Activated CD8-positive, alpha-beta memory T cell treated with anti-CD3 and anti-CD28 coated beads, Interleukin-2, amount 50 U/mL, for 1 hour (primary cell): ENCODE results near the gene ZNF117.
"Not testable (repeated sequence)": the region's sequence is repeated elsewhere in the genome, so short reads cannot be mapped to it uniquely, and the experiment has no call there.

Source experiments
- DNase-seq: peaks from one replicate; pipeline ENCODE4 v3.0.0-alpha.2; 2020; ENCODE audit errors: extremely low read depth

ZNF117 gene

DNA sequence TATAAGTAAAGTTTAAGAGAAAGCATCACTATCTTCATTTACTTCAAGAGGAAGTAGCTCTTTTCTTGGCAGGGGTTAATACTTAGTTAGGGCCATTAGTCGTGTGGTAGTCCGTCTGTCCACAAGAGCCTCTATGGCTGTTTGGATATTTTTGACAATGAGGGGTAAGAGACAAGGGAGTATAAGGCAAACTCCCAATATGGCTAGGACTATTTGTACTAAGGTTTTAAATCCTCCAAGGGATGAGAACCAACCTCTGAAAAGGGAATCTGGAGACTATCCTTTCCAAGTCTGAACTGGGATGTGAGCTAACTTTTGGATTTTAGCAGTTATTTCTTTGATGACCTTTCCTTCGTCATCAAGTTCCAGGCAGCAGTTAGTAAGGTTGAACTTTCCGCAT, at the start of gene ZNF117:
ZNF117 (minus strand) TSS at position 101 of the 400 bp plus-strand sequence.
- DNase-seq = no peak

DNA sequence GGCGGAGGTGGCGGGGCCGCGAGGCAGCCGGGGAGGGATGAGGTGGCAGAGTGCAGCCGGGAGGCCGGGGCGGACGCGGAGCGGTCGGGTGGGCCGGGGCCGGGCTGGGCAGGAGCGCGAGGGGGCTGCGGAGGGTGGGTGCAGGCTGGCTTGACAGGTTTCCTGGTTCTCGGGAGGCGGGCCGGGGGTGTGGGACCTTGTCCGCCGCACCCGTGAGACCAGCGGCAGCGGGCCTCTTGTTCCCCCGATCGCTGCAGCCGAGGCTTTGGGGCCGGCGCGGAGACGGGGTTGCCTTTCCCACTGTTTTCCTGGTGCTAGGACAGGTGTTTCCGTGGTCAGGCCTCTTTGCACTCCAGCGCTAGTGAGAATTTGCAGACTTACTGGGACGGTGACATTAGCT, 47.9 kb upstream of the ZNF117 start:
- DNase-seq = not testable (repeated sequence)

DNA sequence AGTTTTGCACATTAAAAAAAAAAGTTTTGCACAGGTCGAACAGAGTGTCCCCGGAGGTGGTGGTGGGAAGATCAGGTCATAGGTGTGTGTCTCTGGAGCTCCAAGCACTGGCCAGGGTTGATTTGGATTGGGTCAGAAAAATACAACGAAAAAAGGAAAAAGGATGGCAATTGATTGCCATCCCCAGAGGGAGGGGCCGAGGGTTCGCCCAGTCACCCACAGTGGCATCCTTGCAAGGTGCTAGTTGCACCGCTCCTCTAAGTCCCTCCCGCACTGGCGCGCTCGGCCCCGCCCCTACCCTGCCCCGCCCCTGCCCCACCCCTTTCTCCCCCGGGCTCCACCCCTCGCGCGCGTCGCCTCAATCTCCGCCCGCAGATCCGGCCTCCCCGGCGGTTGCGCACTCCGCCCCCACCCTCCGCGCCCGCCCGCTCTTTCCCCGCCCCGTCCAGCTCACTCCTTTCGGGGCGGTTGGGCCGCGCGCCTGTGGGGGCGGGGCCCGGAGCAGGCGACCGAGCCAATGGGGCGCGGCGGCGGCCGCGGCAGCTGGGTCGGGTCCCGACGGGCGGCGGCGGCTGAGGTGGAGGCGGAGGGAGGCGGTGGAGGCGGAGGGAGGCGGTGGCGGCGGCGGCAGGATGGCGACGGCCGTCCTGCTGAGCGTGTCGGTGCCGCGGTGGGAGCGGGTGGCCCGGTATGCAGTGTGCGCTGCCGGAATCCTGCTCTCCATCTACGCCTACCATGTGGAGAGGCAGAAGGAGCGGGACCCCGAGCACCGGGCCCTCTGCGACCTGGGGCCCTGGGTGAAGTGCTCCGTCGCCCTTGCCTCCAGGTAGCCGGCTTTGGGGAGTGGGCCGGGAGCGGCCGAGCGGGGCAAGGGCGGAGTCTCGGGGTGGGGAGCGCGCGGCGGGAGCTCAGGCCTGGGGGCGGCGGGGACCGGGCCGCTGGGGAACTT, 47.2 kb upstream of the ZNF117 start:
- DNase-seq = peak; percentile 85

GRCh38 chr7:65036526-65036925, 45.7 kb upstream of the ZNF117 start:
- not testable (repeated sequence) for DNase-seq

DNA sequence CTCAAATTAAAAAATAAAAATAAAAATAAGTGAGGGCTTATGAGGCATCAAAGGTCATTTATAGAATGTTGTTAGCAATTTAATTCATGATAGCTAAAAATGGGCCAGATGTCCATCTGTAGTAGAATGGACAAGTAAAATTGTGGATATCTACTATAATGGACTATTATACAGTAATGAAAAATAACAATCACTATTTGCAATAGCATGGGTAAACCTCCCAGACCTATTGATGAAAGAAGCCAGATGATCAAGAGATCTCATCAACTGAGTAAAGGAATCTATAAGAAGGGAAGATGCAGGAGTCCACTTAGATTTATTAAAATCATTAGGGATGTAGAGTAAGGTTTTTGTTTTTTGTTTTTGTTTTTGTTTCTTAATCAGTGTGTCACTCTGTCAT, 44.6 kb upstream of the ZNF117 start:
- DNase-seq = not testable (repeated sequence)

- DNase-seq = not testable (repeated sequence)
These were observed 43.4 kb upstream of the ZNF117 start for GRCh38 chr7:65034120-65034782.

DNA sequence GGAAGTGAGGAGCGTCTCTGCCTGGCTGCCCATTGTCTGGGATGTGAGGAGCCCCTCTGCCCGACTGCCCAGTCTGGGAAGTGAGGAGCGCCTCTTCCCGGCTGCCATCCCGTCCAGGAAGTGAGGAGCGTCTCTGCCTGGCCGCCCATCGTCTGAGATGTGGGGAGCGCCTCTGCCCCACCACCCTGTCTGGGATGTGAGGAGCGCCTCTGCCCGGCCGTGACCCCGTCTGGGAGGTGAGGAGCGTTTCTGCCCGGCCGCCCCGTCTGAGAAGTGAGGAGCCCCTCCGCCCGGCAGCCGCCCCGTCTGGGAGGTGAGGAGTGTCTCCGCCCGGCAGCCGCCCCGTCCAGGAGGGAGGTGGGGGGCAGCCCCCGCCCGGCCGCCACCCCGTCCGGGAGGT, 42.6 kb upstream of the ZNF117 start:
- not testable (repeated sequence) for DNase-seq

DNA sequence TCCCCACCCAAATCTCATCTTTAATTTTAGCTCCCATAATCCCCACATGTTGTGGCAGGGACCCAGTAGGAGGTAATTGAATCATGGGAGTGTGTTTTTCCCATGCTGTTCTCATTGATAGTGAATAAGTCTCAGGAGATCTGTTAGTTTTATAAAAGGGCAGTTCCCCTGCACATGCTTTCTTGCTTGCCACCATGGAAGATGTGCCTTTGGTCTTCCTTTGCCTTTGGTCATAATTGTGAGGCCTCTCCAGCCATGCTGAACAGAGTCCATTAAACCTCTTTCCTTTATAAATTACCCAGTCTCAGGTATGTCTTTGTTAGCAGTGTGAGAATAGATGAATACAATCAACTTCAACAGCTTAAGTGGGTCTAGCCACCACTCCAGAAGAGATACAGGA, 34.2 kb upstream of the ZNF117 start:
- DNase-seq = not testable (repeated sequence)

DNA sequence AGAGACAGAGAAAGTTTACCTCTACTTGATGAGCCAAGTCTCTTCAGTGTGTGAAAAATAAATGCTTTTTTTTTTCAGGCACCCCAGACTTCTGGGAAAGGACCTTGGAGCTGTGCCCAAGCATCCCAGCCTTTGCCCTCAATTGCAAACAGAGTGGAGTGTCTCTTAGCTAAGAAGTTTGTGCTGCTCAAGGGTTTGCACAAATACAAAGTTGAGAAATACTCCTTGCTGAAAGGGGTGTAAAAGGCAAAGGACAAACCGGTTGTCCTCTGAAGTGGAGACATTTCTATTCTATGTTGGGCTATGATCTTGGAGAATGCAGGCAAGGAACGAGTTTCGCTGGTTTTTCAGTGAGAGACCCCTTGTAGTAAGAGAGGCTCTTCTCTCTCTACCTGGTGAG, 30.1 kb upstream of the ZNF117 start:
- not testable (repeated sequence) for DNase-seq

DNA sequence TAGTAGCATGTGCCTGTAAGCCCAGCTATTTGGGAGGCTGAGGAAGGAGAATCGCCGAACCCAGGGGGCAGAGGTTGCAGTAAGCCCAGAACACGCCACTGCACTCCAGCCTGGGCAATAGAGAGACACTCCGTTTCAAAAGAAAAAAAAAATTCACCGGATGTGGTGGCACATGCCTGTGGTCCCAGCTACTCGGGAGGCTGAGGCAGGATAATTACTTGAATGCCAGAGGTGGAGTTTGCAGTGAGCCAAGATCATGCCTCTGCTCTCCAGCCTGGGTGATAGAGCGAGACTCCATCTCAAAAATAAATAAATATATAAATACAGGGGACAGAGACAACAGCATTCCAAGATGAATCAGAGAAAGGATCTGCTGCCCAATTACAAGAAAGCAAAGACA, 19.0 kb upstream of the ZNF117 start:
- DNase-seq = not testable (repeated sequence)

GRCh38 chr7:65009394-65009793, 18.6 kb upstream of the ZNF117 start:
- not testable (repeated sequence) for DNase-seq

DNA sequence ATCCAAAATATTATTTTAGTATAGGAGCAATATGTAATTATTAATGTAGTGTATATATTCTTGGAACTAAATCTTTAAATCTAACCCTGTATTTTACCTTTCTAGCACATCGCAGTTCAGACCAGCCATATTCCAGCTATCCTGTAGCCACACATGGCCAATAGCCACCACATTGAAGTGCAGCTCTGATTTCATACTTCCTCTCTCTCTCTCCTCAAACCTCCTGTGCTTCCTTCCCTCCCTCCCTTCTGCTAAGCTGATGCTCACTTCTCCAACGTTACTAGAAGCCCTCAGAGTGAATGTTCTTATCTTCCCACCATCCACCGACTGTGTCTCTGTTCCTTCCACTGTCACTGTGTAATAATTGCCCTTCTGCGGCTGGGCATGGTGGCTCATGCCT, 16.2 kb upstream of the ZNF117 start:
- not testable (repeated sequence) for DNase-seq

DNA sequence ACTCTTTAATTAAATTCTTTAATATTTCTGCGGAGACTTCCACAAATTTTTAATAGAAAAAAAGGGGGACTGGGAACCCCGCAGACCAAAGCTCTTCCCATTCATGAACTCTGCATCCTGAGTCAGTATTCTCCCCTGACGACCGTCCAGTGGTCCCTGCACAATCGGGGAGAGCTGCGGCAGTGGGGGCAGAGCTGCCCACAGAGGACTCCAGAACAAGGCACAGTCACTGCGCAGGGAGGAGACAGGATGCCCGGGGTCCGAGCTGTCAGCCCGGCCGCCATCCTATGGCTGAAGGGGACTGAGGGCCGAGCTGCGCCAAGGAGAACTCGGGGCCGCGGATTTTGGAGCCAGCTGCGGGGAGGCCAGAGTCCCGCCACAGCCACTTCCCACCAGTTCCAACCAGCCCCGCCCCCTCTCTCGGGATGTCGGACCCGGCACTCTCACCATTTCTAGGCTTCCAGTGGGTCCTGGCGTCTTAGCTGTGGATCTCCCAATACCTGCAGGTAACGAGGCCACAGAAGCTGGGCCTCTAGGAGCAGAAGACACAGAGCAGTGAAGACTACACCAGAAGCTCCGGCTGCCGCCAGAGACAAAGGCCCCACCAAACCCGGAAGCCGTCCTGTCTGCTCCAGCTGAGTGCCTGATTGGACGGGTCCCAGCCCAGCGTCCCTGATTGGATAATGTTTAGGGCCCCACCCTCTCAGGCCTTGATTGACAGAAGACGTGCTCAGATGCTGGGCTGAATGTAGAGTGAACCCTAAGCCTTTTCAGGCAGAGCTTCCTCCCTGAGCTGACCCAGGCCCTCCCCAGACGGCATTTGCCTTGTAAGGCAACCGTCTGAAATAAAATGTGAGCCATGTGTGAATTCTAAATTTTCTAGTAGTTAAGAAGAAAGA, 15.5 kb upstream of the ZNF117 start, which contains the start of gene ERV3-1:
ERV3-1 (minus strand) TSS at position 594 of the 899 bp plus-strand sequence. CDS start 13,661 bp downstream, outside the sequence.
- DNase-seq = peak; percentile 85

GRCh38 chr7:65004575-65004974, 13.7 kb upstream of the ZNF117 start:
- DNase-seq = no peak

DNA sequence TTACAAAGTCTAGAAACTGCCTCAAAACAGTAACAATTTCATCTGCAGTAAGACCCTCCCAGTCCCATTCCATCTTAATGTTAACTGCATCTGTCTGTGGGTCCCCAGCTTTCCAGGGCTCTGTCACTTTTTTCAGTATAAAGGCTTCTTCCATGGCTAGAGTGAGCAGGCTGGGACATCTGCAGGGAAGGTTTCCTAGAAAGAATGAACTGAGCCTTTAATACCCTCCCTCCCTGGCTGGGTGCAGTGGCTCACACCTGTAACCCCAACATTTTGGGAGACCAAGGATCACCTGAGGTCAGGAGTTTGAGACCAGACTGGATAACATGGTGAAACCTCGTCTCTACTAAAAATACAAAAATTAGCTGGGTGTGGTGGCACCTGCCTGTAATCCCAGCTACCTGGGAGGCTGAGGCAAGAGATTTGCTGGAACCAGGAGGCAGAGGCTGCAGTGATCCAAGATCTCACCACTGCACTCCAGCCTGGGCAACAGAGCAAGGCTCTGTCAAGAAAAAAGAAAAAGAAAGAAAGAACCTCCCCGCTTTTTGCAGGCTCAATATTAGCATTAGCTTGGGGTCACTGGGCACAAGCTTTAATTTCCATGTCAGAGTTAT, 12.2 kb upstream of the ZNF117 start:
- DNase-seq = no peak

GRCh38 chr7:65001291-65001814, 10.5 kb upstream of the ZNF117 start:
- DNase-seq = no peak

DNA sequence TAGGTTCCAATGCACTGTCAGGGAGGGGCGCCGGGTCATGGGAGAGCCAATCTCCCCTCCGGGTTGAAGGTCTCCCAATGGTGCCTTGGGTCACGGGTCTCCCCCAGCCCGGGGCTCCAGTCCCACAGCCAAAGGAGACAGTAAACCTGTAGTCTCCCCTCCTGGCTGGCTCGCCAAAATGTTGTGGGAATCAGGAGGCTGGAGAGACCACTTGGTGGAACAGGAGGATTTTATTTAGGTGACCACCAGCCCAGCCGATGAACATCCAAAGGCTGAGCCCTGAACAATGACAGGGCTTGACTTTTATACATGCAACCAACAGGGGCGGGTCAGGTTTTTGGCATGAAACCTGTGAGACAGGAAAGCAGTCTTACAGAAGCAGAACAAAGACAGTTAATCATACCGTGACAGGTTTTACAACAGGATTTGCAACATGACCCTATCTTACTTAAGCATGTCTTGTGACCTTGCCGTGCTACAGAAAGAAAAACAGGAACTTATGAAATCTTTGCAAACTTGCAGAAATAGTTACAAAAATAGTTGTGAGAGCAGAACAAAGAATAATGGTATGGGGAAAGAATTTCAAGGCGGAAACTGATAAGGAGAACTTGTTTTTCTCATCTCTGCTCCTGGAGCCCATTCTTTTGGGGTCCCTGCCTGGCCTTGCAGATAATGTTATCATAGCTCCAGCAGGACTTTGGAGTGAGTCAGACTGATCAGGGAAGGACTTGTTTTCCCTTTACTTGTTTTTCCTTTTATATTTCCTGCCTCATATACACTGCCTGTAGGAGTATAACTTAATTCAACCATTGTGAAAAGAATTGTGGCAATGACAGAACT, 8.5 kb upstream of the ZNF117 start:
- no peak for DNase-seq

DNA sequence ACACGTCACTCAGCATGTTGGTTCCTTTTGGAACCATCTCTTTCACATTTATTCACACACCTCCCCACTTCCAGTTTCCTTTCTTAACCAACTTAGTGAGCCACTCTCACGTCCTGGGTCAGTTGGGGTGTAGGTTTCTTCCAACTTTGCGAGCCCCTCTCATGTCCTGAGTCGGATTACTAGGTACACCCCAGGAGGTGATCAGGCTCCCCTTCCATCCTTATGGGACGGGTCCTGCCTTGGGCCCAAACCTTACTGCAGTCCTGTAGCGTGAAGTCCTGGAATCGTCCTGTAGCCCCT, 8.0 kb upstream of the ZNF117 start:
- no peak for DNase-seq

DNA sequence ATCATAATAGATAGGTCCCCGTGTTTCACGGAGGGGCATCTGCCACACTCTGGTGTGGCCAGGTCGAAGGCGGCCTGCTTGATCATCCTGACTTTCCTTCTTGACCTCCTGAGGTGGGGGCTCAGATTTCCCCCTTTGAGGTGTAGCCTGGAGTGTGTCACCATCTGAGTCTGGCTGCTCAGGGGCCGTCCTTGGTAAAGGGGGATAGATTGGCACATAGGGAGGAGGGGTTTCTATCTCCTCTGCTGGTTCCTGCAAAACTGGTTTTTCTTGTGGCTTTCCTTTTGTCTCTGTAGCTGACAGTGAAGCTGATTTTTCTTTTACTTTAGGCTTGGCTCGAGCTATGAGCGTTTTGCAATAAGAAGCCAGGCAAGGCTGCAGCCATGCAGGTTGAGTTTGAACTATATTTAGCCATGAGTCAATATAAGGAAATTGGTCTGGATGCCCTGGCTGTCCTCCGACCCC, 7.1 kb upstream of the ZNF117 start:
- DNase-seq = no peak
